Astrocyte (in vitro differentiated cells and primary cell): ENCODE data around the gene SDR42E2.

ENCODE experiments used
- CTCF ChIP-seq: IDR thresholded peaks from 2 replicates; pipeline ENCODE4 v1.5.1; 2011; ENCODE audit warnings: low read depth, mild to moderate bottlenecking, inconsistent platforms, low read length, moderate library complexity; ENCODE audit not compliant: insufficient read depth
- EZH2 ChIP-seq: IDR thresholded peaks from 2 replicates; pipeline ENCODE4 v1.6.1; 2012; ENCODE audit warnings: mild to moderate bottlenecking, low read length, inconsistent platforms; ENCODE audit not compliant: insufficient read depth

- TF ChIP-seq CTCF (no peak), EZH2 (no peak)
Measured at GRCh38 chr16:22152316-22152715, 10.0 kb upstream of the SDR42E2 start.
